Lower lobe of right lung (tissue), 2 donors: ENCODE measurements around the gene STK4. TPM values are rescaled to one million over a fixed set of nuclear protein-coding genes. Genes with fewer than 3 reads are reported as not detected.
"Not testable (repeated sequence)": the region's sequence is repeated elsewhere in the genome, so short reads cannot be mapped to it uniquely, and the experiment has no call there.

Experiments used
- ATAC-seq, 2 donors: fragments of 200-7000 bp; cut with Tn5 transposase; one replicate each; pipeline ENCODE4 v1.9.1; 2020 to 2022; ENCODE audit warnings: mild to moderate bottlenecking in 2 of 2, moderate library complexity in 2 of 2
- DNase-seq: peaks from one replicate; pipeline ENCODE4 v3.0.0-alpha.2; 2020
- H3K27ac ChIP-seq: fragments of 200-600 bp; one replicate; pipeline ENCODE4 v1.8.0; 2022
- H3K27me3 ChIP-seq: fragments of 200-600 bp; one replicate; pipeline ENCODE4 v1.8.0; 2022; ENCODE audit warnings: low read depth
- H3K36me3 ChIP-seq: fragments of 200-600 bp; one replicate; pipeline ENCODE4 v1.8.0; 2022; ENCODE audit warnings: mild to moderate bottlenecking
- H3K4me1 ChIP-seq: fragments of 200-600 bp; one replicate; pipeline ENCODE4 v1.8.0; 2022
- H3K4me3 ChIP-seq: fragments of 200-600 bp; one replicate; pipeline ENCODE4 v1.8.0; 2022; ENCODE audit warnings: mild to moderate bottlenecking
- H3K9me3 ChIP-seq: fragments of 200-600 bp; one replicate; pipeline ENCODE4 v1.8.0; 2022
- CTCF ChIP-seq: fragments of 200-600 bp; IDR thresholded peaks from one replicate; pipeline ENCODE4 v1.8.0; 2022; ENCODE audit warnings: antibody characterized with exemption, mild to moderate bottlenecking
- intact Hi-C: fragments of 100-400 bp; cut with DNase I; formaldehyde crosslinking; loops from one replicate; pipeline ENCODE4 v1.11.0; 2022
- total RNA-seq: library from RNA; stranded (reverse); fragmentation: NEBNext Ultra II Directional; extraction: Animal tissue kit (Norgen Biotek cat#: 25700); gene quantifications from one replicate; pipeline ENCODE4 v1.2.1, GENCODE V29; 2021
- donor health status: DM: no; HTN: yes; CAD: no; lungs with severe emphysema.

STK4 gene
- total RNA-seq, 1 donor from 2014 or later = 73.4 TPM

DNA sequence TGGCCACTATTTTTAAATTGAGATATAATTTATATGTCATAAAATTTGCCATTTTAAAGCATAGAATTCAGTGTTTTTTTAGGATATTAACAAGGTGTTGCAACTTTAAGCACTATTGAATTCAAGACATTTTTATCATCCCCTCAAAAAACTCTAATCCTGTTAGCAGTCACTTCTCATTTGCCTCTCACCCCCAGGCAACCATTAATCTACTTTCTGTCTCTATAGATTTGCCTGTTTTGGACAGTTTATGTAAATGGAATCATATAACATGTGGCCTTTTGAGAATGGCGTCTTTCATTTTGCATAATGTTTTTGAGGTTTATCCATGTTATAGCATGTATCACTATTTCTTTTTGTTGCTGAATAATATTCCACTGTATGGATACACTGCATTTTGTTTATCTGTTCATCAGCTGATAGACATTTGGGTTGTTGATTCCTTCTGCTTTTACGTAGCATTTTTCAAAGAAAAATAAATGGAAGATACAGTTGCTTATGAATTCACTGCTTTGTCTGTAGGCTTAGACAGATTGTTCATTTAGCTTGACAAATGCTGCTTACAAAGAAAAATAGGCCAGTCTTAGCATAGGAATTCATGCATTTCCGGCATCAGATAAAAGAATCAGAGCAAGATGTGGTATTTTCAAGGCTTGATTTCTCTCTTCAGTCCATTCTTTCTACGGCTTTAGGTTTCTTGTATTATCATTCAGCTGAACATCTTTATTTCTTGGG lies 52.9 kb downstream of the STK4 start:
- no peaks in the 10 kb centered on the region for H3K27me3 ChIP-seq
- TF ChIP-seq CTCF = no peak
- H3K4me1 ChIP-seq = no peaks in the 10 kb centered on the region
- H3K27ac ChIP-seq = no peak overlapping the region
- DNase-seq (no peak), ATAC-seq (no peak)
- no peaks in the 10 kb centered on the region for H3K9me3 ChIP-seq
- intact Hi-C loops = no loop called here
- H3K4me3 ChIP-seq = no peak overlapping the region
- peaks cover 67% of the 10 kb centered on the region for H3K36me3 ChIP-seq

DNA sequence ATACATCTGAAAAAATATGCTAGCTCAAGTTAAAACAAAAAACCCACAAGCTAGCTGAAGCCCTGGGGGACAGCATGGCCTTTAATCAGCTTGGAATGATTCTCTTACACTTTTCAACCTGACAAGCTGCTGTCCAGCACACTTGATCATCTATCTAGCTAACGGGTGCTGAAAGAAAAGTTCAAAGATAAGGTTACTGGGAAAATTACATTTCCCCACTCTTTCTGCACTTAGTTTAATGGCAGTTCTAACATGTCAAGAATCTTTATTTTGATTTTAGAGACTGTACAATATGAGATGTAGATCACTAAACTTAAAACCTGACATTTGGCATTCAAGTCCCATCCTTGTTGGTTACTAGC lies 53.4 kb downstream of the STK4 start:
- TF ChIP-seq CTCF = no peak
- Histone ChIP-seq H3K4me1 (no peaks in the 10 kb centered on the region), H3K27me3 (no peaks in the 10 kb centered on the region), H3K9me3 (no peaks in the 10 kb centered on the region), H3K27ac (no peak overlapping the region), H3K4me3 (no peak overlapping the region), H3K36me3 (peaks cover 72% of the 10 kb centered on the region)
- intact Hi-C loops = no loop called here
- DNase-seq (no peak), ATAC-seq (no peak)

GRCh38 chr20:45020236-45020886 lies 54.0 kb downstream of the STK4 start:
- ATAC-seq = no peak
- Histone ChIP-seq H3K9me3 (no peaks in the 10 kb centered on the region), H3K27me3 (no peaks in the 10 kb centered on the region), H3K36me3 (peaks cover 78% of the 10 kb centered on the region), H3K4me3 (no peak overlapping the region), H3K4me1 (no peaks in the 10 kb centered on the region), H3K27ac (no peak overlapping the region)
- intact Hi-C loops = no loop called here
- no peak for DNase-seq
- TF ChIP-seq CTCF = no peak

- no peak for ATAC-seq
- peaks cover 79% of the 10 kb centered on the region for H3K36me3 ChIP-seq
- H3K27ac ChIP-seq = no peak overlapping the region
- no peak for DNase-seq
- no peaks in the 10 kb centered on the region for H3K27me3 ChIP-seq
- H3K4me1 ChIP-seq = no peaks in the 10 kb centered on the region
- H3K4me3 ChIP-seq = no peak overlapping the region
- intact Hi-C loops = no loop called here
- no peak for TF ChIP-seq CTCF
- no peaks in the 10 kb centered on the region for H3K9me3 ChIP-seq
Observed at GRCh38 chr20:45021631-45022030, 55.3 kb downstream of the STK4 start.

- H3K27me3 ChIP-seq, H3K4me3 ChIP-seq, intact Hi-C loops, ATAC-seq, H3K27ac ChIP-seq, DNase-seq, H3K9me3 ChIP-seq, H3K4me1 ChIP-seq: not testable (repeated sequence)
- peaks cover 81% of the 10 kb centered on the region for H3K36me3 ChIP-seq
Observed at GRCh38 chr20:45023140-45023539, 56.8 kb downstream of the STK4 start.

GRCh38 chr20:45028424-45029136 lies 62.3 kb downstream of the STK4 start:
- DNase-seq = no peak
- no peak overlapping the region for H3K27ac ChIP-seq
- peaks cover 5% of the 10 kb centered on the region for H3K4me1 ChIP-seq
- intact Hi-C loops = no loop called here
- H3K9me3 ChIP-seq = no peaks in the 10 kb centered on the region
- H3K27me3 ChIP-seq = no peaks in the 10 kb centered on the region
- ATAC-seq = no peak
- no peak for TF ChIP-seq CTCF
- no peak overlapping the region for H3K4me3 ChIP-seq
- H3K36me3 ChIP-seq = peaks cover 75% of the 10 kb centered on the region
